ENCODE measurements around the gene CCR1.

DNA sequence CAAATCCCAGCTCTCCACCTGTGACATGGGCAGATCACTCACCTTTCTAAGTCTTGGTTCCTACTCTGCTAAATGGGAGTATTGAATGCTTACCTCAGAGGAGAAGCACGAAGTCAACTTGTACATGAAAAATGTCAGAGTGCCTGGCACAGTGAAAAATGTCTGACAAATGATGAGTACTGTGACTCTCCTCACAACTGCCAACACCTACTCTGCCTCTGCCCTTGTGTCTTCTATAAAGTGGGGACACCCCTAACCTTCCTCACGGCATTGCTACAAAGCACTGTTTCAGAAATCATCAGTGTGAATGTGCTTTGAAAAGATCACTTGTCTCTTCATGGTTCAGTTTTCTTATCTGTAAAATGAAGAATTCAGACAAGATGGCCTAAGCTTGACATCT, 940 bp upstream of the CCR1 start:
- TF ChIP-seq, protein P1, sequence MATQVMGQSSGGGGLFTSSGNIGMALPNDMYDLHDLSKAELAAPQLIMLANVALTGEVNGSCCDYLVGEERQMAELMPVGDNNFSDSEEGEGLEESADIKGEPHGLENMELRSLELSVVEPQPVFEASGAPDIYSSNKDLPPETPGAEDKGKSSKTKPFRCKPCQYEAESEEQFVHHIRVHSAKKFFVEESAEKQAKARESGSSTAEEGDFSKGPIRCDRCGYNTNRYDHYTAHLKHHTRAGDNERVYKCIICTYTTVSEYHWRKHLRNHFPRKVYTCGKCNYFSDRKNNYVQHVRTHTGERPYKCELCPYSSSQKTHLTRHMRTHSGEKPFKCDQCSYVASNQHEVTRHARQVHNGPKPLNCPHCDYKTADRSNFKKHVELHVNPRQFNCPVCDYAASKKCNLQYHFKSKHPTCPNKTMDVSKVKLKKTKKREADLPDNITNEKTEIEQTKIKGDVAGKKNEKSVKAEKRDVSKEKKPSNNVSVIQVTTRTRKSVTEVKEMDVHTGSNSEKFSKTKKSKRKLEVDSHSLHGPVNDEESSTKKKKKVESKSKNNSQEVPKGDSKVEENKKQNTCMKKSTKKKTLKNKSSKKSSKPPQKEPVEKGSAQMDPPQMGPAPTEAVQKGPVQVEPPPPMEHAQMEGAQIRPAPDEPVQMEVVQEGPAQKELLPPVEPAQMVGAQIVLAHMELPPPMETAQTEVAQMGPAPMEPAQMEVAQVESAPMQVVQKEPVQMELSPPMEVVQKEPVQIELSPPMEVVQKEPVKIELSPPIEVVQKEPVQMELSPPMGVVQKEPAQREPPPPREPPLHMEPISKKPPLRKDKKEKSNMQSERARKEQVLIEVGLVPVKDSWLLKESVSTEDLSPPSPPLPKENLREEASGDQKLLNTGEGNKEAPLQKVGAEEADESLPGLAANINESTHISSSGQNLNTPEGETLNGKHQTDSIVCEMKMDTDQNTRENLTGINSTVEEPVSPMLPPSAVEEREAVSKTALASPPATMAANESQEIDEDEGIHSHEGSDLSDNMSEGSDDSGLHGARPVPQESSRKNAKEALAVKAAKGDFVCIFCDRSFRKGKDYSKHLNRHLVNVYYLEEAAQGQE (IDR thresholded peaks at IDR 0.05; ENCODE audit: unreplicated experiment), result no peak
- TF ChIP-seq, protein P2, sequence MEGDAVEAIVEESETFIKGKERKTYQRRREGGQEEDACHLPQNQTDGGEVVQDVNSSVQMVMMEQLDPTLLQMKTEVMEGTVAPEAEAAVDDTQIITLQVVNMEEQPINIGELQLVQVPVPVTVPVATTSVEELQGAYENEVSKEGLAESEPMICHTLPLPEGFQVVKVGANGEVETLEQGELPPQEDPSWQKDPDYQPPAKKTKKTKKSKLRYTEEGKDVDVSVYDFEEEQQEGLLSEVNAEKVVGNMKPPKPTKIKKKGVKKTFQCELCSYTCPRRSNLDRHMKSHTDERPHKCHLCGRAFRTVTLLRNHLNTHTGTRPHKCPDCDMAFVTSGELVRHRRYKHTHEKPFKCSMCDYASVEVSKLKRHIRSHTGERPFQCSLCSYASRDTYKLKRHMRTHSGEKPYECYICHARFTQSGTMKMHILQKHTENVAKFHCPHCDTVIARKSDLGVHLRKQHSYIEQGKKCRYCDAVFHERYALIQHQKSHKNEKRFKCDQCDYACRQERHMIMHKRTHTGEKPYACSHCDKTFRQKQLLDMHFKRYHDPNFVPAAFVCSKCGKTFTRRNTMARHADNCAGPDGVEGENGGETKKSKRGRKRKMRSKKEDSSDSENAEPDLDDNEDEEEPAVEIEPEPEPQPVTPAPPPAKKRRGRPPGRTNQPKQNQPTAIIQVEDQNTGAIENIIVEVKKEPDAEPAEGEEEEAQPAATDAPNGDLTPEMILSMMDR (conservative IDR thresholded peaks at IDR 0.05; ENCODE audit: low read depth in 2 of 2), result no peak
- no peak for TF ChIP-seq POLR2AphosphoS5 (IDR thresholded peaks at IDR 0.05; ENCODE audit: low read depth)
- TF ChIP-seq EZH2 (IDR thresholded peaks at IDR 0.05; ENCODE audit: low read depth, unreplicated experiment), result no peak
- TF ChIP-seq, protein P3, sequence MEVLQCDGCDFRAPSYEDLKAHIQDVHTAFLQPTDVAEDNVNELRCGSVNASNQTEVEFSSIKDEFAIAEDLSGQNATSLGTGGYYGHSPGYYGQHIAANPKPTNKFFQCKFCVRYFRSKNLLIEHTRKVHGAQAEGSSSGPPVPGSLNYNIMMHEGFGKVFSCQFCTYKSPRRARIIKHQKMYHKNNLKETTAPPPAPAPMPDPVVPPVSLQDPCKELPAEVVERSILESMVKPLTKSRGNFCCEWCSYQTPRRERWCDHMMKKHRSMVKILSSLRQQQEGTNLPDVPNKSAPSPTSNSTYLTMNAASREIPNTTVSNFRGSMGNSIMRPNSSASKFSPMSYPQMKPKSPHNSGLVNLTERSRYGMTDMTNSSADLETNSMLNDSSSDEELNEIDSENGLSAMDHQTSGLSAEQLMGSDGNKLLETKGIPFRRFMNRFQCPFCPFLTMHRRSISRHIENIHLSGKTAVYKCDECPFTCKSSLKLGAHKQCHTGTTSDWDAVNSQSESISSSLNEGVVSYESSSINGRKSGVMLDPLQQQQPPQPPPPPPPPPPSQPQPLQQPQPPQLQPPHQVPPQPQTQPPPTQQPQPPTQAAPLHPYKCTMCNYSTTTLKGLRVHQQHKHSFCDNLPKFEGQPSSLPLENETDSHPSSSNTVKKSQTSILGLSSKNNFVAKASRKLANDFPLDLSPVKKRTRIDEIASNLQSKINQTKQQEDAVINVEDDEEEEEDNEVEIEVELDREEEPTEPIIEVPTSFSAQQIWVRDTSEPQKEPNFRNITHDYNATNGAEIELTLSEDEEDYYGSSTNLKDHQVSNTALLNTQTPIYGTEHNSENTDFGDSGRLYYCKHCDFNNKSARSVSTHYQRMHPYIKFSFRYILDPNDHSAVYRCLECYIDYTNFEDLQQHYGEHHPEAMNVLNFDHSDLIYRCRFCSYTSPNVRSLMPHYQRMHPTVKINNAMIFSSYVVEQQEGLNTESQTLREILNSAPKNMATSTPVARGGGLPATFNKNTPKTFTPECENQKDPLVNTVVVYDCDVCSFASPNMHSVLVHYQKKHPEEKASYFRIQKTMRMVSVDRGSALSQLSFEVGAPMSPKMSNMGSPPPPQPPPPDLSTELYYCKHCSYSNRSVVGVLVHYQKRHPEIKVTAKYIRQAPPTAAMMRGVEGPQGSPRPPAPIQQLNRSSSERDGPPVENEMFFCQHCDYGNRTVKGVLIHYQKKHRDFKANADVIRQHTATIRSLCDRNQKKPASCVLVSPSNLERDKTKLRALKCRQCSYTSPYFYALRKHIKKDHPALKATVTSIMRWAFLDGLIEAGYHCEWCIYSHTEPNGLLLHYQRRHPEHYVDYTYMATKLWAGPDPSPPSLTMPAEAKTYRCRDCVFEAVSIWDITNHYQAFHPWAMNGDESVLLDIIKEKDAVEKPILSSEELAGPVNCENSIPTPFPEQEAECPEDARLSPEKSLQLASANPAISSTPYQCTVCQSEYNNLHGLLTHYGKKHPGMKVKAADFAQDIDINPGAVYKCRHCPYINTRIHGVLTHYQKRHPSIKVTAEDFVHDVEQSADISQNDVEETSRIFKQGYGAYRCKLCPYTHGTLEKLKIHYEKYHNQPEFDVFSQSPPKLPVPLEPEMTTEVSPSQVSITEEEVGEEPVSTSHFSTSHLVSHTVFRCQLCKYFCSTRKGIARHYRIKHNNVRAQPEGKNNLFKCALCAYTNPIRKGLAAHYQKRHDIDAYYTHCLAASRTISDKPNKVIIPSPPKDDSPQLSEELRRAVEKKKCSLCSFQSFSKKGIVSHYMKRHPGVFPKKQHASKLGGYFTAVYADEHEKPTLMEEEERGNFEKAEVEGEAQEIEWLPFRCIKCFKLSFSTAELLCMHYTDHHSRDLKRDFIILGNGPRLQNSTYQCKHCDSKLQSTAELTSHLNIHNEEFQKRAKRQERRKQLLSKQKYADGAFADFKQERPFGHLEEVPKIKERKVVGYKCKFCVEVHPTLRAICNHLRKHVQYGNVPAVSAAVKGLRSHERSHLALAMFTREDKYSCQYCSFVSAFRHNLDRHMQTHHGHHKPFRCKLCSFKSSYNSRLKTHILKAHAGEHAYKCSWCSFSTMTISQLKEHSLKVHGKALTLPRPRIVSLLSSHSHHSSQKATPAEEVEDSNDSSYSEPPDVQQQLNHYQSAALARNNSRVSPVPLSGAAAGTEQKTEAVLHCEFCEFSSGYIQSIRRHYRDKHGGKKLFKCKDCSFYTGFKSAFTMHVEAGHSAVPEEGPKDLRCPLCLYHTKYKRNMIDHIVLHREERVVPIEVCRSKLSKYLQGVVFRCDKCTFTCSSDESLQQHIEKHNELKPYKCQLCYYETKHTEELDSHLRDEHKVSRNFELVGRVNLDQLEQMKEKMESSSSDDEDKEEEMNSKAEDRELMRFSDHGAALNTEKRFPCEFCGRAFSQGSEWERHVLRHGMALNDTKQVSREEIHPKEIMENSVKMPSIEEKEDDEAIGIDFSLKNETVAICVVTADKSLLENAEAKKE (CRISPR knock-in tag; IDR thresholded peaks at IDR 0.05), result no peak
- TF ChIP-seq, protein P4, sequence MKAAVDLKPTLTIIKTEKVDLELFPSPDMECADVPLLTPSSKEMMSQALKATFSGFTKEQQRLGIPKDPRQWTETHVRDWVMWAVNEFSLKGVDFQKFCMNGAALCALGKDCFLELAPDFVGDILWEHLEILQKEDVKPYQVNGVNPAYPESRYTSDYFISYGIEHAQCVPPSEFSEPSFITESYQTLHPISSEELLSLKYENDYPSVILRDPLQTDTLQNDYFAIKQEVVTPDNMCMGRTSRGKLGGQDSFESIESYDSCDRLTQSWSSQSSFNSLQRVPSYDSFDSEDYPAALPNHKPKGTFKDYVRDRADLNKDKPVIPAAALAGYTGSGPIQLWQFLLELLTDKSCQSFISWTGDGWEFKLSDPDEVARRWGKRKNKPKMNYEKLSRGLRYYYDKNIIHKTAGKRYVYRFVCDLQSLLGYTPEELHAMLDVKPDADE (IDR thresholded peaks at IDR 0.05), result no peak
- TF ChIP-seq EZH2phosphoT487 (IDR thresholded peaks at IDR 0.05; ENCODE audit: unreplicated experiment), result no peak
- no peak for TF ChIP-seq JUNB (IDR thresholded peaks at IDR 0.05; ENCODE audit: unreplicated experiment)
- TF ChIP-seq STAT1 (IDR thresholded peaks at IDR 0.05; ENCODE audit: unreplicated experiment), result no peak
